T47D (cell line): ENCODE measurements around the gene FBP2.
A peak's percentile ranks its signal among the peaks of the same experiment; 100 is the strongest.

Source experiments
- DNase-seq, 2 experiments: peaks; one replicate each; pipeline versions ENCODE4 v3.0.0 to v3.0.0-alpha.2; 2011 to 2012; ENCODE audit warnings: low read depth in 1 of 2, low spot score in 1 of 2
- JUND ChIP-seq: IDR thresholded peaks from 2 replicates; pipeline ENCODE4 v1.6.1; 2012; ENCODE audit warnings: low read depth
- in situ Hi-C: cut with HindIII; loops from 2 replicates; pipeline ENCODE4 v1.10.0; 2016; ENCODE audit warnings: low sequenced_read_pairs, low pct_unique_long_range_greater_than_20kb

FBP2 gene

DNA sequence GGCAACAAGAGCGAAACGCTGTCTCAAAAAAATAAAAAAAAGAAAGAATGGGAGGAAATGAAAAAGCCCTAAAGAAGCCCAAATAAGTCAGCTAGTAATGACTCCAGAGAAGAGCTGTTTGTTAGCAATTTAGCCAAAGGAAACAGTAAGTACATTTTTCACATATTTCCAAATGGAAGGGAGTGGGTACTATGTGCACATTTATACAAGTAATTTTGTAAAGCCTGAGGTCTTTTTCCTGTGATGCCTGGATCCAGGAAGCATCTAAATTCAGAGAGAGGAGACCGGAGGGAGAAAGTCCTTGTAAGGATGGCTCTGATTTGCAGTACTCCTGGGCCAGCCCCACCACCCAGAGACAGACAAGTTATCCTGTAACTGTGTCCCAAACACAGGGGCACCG is 31.0 kb upstream of the FBP2 start:
- no peak for DNase-seq
- no peak for TF ChIP-seq JUND
- in situ Hi-C loops: no loop called here

DNA sequence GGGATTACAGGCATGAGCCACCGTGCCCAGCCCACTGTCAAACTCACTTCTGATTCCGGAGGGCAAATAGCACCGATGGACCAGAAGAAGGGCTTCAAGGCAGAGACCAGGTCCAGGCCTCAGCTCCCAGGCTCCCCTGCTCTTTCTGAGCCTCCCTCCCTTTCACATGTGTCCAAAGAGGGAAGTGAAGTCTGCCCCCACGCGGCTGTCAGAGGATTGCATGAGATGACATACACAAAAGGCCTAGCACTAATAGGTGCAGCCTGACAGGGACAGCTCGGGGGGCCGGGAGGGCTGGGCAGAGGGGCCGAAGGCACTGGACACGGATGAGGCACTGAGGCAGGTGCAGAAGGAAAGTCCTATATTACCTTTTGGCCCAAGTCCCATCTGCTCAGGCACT is 29.6 kb upstream of the FBP2 start:
- TF ChIP-seq JUND: no peak
- in situ Hi-C loops: no loop called here
- peak in 1 of 2 experiments; percentile 25 for DNase-seq

DNA sequence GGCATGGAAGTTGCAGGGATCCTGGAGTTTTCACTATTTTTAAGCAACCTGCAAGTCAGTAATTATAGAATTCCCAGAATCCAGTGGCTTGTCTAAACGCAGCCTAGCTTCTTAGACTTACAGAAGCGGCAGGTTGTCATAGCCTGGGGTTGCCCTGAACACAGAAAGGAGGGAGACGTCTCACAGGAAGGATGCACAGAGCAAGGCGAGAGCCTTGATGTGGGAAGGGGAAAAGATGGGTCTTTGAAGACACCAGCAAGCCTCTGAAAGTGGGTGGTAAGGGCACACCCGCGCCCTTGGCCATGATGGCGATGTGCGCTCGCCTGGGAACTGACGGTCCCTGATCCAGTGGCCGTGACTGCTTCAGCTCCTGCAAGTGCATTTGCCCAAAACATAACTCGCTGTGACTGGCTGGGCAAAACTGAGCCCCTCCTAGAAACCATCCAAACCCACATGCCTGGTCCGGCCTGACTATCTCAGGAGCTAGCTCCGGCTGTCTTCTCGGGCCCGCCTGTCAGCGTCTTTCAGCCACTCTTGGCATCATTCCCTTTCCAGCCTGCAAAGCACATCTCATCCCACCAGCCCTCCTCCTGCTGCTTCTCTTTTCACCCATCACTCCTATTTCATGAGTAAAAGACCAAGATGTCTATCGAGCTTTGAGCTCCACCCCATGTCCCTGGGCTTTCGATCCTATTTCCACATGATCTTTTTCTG is 28.6 kb upstream of the FBP2 start:
- TF ChIP-seq JUND: no peak
- in situ Hi-C loops: no loop called here
- DNase-seq: no peak

DNA sequence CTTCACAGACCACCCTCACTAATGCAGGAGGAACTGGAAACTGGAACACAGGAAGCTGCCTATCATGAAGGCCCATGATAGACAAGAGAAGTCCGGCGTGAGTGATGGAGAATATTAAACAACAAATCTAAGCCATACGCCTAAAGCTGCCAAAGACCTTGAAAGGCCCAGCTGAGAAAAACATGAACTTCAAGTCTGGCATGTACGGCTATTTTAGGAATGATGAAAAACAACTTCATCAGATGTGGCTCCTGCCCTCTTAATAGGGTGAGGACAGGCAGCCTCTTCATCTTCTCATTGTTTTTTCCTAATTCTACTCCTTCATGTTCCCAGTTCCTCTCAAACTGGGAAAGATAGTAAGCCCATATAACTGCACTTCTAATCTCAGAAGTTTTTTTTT is 25.4 kb upstream of the FBP2 start:
- in situ Hi-C loops: no loop called here
- TF ChIP-seq JUND: no peak
- peak in 1 of 2 experiments; percentile 34 for DNase-seq

DNA sequence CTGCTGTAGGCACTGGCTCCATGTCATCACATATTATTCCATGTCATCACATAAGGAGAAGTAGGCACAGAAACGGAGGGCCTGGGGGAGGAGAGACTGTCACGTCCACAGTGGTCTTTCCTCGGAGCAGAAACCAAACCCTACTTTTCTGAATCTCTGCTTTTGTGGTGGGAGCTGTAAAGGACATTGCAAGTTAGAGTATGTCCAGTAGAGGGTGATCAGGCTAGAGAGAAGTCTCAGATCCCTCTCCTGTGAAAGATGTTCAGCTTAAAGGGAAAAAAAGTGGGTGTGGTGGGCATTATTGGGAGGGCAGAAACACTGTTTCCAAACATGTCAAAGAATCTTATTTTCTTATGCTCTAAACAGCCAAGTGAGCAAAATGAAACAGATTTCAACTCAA is 19.4 kb upstream of the FBP2 start:
- no peak for TF ChIP-seq JUND
- no peak for DNase-seq
- in situ Hi-C loops: no loop called here

DNA sequence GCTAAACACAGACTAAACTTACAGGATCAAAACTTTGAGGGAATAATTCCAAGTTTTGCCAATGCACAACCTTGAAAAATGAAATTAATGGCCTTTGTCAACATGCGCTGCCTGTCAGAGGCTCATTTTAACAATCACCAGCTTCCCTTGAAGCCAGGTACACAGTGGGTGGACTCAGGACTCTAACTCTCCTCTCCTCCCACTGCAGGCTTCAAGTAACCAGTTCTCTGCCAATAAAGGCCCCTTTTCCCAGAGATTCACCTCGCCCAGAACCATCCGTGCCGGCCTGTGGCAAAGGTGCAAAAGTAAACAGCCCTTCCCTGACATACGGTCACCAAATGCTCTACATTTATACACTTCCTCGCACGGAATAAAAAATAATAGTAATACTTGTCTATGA is 18.4 kb upstream of the FBP2 start:
- no peak for DNase-seq
- in situ Hi-C loops: no loop called here
- TF ChIP-seq JUND: no peak

DNA sequence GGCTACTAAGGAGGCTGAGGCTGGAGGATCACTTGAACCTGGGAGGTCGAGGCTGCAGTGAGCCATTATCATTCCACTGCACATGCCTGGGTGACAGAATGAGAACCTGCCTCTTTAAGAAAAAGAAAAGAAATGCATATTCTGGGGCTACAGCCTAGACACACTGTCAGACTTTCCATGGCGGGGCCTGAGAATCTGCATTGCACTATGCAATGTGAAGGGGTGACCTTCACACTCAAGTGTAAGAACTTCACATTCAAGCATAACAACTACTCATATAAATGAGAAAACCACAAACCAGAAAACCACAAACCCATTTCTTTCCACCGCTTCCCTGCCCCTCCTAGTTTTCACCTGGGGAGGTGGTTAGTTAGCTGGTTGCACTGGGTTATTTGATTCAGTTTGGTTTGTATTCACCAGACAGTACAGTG is 18.0 kb upstream of the FBP2 start:
- in situ Hi-C loops: no loop called here
- DNase-seq: no peak
- TF ChIP-seq JUND: no peak

DNA sequence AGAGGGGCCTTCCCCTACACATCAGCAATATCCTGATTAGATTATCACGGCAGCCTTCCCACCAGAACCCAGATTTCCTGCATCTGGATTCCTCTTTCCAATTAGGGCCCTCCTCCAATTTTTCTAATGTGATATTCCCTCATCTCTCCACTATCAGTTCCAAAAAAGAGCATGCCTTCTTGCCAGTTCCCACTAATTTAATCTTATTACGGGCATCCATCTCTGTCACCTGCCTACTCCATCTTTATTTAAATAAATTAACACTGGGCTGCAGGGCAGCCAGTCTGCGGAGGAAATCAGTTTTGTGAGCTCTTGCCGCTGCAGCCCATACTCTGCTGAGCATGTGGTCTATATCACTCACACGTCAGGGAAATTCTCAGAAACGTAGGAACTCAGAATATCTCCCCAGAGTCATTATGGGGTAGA is 16.6 kb upstream of the FBP2 start:
- in situ Hi-C loops: no loop called here
- TF ChIP-seq JUND: no peak
- DNase-seq: no peak

DNA sequence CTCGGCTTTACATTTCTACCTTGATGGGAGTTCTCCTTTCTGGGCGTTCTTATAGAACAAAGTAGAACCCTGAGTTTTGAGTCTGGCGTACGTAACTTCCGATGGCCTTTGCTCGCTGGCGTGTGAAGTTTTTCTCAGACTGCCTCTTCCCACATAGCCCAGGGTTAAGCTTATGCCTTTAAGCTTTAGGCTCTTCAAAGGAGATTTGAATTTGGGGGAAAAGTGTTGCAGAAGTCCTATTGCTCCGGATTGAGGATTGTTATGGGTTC is 13.7 kb upstream of the FBP2 start:
- no peak for DNase-seq
- TF ChIP-seq JUND: no peak
- in situ Hi-C loops: no loop called here

DNA sequence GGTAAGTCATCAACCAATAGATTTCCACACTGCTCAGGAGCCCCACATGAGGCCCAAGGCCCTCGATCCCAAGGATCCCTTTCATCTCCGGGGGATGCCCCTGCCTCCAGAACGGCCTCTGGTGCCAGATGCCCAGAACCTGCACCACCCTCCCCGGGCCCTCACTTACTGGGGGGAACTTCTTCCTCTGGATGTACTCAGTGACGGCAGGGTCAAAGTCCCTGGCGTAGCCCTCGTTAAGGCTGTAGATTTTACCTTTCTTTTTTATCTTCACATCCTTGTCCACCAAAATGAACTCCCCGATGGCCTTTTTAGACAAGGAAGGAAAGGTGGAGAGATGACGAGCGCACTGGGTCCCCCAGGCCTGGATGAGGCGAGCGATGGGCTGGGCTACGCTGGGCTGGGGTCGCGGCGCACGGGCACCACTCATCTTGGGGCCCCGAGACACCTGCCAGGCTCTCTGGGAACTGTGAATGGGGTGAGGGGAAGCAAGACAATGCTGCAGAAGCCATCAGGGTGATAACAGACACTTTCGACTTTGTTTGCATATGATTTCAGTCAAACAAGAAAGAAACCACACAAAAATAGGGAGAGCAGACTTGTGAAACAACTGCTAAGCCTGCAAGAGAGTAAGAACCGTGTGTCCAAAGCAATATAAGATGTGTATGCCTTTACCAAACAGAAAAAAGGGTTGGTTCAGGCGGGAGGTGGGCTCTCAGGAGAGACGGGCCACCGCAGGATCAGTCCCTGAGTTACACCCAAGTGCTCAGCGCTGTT is 13.2 kb upstream of the FBP2 start:
- no peak for TF ChIP-seq JUND
- in situ Hi-C loops: no loop called here
- DNase-seq: no peak

DNA sequence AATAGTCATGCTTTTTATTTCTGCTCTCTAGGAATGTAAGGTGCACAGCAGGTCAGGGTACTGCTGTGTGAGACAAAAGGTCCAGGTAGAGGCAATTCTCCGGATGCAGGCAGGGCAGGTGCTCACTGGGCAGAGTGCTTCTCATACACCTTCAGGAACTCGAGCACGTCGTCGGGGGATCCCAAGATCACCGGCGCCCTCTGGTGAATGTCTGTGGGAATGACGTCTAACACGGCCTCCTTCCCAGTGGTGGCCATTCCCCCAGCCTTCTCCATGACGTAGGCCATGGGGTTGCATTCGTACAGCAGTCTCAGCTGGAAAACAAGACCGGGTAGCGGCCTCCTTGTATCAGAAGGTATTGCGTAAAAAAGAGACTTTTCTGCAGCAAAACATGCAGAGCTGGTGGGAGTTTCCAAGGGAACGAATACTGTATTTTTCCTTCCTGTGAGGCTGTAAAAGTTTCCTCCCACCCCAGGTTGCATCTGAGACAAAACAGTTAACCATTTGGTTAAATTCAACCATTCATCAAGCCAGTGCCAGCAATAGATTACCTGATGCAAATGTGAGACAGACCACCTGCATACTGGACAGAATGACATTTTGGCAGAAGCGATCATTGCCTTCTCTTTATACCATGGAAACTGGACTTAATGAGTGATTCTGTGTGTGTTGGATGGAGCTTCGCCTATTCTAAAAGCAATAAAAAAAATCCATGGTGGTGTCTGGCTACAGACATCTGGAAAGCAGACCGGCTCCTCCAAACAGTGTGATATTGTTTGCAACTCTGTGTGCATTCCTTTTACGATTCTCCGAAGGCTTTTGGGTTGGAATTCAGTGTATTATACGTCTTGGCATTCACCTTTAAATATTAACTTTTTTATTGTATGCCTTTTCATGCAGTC is 9.9 kb upstream of the FBP2 start:
- DNase-seq: peak; percentile 68 to 77
- in situ Hi-C loops: no loop called here
- TF ChIP-seq JUND: no peak

DNA sequence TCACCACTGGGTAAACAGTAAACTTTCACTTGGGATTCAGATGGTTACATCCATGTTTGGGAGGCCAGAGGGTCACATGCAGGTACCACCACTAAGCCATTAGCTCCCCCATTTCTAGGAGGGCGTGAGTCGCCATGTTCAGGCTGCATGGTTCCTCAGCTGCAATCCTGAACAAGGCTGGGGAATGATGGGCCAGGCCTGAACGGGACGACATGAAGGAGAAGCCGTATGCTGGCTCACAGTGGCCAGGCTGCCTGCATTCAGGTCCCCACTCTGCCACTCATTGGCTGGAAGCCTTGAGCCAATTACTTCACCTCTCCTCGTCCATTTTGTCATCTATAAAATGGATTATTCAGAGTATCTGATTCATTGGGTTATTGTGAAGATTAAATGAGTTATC is 9.0 kb upstream of the FBP2 start:
- TF ChIP-seq JUND: no peak
- no peak for DNase-seq
- in situ Hi-C loops: no loop called here

DNA sequence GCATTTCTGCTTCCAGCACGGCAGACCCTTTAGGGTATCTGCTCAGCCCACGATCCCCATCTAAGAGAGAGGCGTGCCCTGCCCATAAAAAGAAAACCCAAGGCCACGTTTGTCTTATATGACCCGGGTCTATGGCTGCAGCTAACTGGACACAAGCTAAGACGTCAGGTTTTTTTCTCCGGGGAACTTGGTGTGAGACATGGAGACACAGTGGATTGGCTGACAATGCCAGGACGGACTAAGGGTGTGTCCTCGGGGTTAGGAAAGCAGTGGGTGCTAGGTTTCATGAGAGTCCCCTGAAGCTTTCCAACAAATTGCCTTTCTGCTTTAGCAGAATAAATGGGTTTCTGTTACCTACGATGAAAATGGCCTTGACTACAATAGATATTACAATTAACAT is 7.1 kb upstream of the FBP2 start:
- DNase-seq: no peak
- in situ Hi-C loops: no loop called here

More for the DNA sequence above, 7.1 kb upstream of the FBP2 start:
- no peak for TF ChIP-seq JUND
